Gastroesophageal sphincter (tissue), 3 donors: ENCODE measurements around the gene SMARCD1.

ENCODE experiments used
- EP300 ChIP-seq: sonication (generic); formaldehyde crosslinking; IDR thresholded peaks from one replicate; pipeline ENCODE4 v1.6.1; 2017; ENCODE audit warnings: antibody characterized with exemption, mild to moderate bottlenecking
- POLR2A ChIP-seq, 2 donors: fragments of 450-650 bp; IDR thresholded peaks; one replicate each; pipeline ENCODE4 v1.6.1; 2017; ENCODE audit warnings: antibody characterized with exemption in 2 of 2, mild to moderate bottlenecking in 2 of 2, moderate library complexity in 1 of 2
- POLR2AphosphoS5 ChIP-seq: sonication (generic); formaldehyde crosslinking; IDR thresholded peaks from one replicate; pipeline ENCODE4 v1.6.1; 2017; ENCODE audit warnings: antibody characterized with exemption
- TF ChIP-seq, protein P1 (sequence below), 4 experiments: fragments of 200-600 bp in 2 of 4; fragments of 450-650 bp in 2 of 4; sonication (generic) in 1 of 4; IDR thresholded peaks; one replicate each; pipeline ENCODE4 v1.5.1; 2017 to 2019; ENCODE audit warnings: antibody characterized with exemption in 4 of 4, mild to moderate bottlenecking in 2 of 4, moderate library complexity in 2 of 4

DNA sequence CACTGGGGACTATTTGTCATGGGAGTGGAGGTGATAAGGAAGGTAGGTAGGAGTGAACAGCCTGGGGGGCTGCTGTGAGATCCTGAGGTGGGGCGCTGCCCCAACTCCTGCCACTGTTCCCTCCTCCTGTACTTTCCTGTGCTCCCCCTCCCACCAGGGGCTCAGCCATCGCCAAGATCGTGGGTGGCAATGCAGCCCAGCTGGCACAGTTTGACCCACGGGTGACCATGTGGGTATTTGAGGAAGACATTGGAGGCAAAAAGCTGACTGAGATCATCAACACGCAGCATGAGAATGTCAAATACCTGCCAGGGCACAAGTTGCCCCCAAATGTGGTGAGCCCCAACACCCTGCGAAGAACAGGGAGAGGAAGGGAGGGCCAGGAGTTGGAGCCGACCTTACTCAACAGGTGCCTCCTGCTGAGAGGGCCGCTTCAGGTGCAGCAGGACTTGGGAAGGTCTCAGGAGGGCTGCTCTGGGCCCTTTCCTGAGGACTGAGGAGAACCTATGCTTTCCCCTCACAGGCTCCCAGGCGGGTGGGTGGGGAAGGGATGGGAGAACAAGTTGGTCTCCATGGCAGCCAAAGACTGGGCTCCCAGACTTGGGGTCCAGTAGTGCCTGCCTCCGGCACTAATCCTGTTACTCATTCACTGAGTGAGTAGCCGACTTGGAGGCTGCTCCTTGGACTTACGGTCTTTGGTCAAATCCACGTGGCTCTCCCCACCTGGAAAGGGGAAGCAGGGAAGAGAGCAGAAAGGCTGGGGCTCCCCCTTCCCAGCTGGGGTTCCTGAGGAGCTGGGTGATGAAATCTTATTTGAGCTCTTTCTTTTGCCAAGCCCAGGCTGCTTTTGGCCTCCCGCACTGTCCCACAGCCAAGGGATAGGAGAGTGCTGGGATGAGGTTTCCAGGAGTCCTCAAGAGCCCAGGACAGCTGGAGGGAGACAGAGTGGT is 19.6 kb downstream of the SMARCD1 start:
- TF ChIP-seq, protein P1, sequence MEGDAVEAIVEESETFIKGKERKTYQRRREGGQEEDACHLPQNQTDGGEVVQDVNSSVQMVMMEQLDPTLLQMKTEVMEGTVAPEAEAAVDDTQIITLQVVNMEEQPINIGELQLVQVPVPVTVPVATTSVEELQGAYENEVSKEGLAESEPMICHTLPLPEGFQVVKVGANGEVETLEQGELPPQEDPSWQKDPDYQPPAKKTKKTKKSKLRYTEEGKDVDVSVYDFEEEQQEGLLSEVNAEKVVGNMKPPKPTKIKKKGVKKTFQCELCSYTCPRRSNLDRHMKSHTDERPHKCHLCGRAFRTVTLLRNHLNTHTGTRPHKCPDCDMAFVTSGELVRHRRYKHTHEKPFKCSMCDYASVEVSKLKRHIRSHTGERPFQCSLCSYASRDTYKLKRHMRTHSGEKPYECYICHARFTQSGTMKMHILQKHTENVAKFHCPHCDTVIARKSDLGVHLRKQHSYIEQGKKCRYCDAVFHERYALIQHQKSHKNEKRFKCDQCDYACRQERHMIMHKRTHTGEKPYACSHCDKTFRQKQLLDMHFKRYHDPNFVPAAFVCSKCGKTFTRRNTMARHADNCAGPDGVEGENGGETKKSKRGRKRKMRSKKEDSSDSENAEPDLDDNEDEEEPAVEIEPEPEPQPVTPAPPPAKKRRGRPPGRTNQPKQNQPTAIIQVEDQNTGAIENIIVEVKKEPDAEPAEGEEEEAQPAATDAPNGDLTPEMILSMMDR (IDR thresholded peaks at IDR 0.05), result no peak
- no peak for TF ChIP-seq EP300
- no peak for TF ChIP-seq POLR2A (IDR thresholded peaks at IDR 0.05)
- no peak for TF ChIP-seq POLR2AphosphoS5
